ENCODE results near the gene COG5. TPM values are rescaled to one million over a fixed set of nuclear protein-coding genes. Genes with fewer than 3 reads are reported as not detected.

The COG5 gene
- total and polyA plus RNA-seq, 3 donors from 2014 or later = 27.1 to 76.1 (median 70.6) TPM

GRCh38 chr7:107187774-107188173 is 375.9 kb downstream of the COG5 start:
- H3K4me1 ChIP-seq = no peaks in the 10 kb centered on the region
- no peak for DNase-seq
- no peaks in the 10 kb centered on the region for H3K36me3 ChIP-seq (ENCODE audit: low read depth, missing control alignments)
- TF ChIP-seq POLR2A (IDR thresholded peaks at IDR 0.05) (no peak), CTCF (IDR thresholded peaks at IDR 0.05) (no peak)
- 91 to 95% methylated on average over 2 of the region's 2 CpGs for WGBS, 2 donors
- intact Hi-C loops (cut with DNase I; ENCODE audit: low total_unique reads) = no loop called here
- H3K9me3 ChIP-seq = no peaks in the 10 kb centered on the region
- no peak overlapping the region for H3K27ac ChIP-seq
- no peaks in the 10 kb centered on the region for H3K27me3 ChIP-seq
- no peak overlapping the region for H3K4me3 ChIP-seq

GRCh38 chr7:107186240-107186639 is 377.5 kb downstream of the COG5 start:
- no peak for TF ChIP-seq POLR2A (IDR thresholded peaks at IDR 0.05)
- no peak for TF ChIP-seq CTCF (IDR thresholded peaks at IDR 0.05)
- Histone ChIP-seq H3K36me3 (ENCODE audit: low read depth, missing control alignments) (no peaks in the 10 kb centered on the region), H3K27ac (no peak overlapping the region), H3K4me1 (no peaks in the 10 kb centered on the region), H3K4me3 (no peak overlapping the region), H3K27me3 (no peaks in the 10 kb centered on the region), H3K9me3 (no peaks in the 10 kb centered on the region)
- intact Hi-C loops (cut with DNase I; ENCODE audit: low total_unique reads) = no loop called here
- no peak for DNase-seq
- WGBS, 2 donors = 94 to 95% methylated on average over 4 of the region's 4 CpGs

DNA sequence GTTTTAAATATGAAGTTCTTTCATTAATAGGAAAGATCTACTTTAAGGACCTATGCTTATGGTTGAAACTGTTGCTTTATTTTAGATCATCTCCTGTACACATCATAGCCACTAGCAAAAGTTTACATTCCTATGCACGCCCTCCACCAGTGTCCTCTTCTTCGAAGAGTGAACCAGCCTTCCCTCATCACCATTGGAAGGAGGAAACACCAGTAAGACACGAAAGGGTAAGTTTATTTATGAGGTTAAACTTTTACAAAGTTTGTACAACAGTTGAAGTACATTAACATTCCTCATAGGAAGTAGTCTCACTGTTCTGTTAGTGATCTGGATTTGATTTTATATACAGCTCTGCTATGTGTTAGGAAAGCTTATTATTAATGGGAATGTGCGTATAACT is 378.0 kb downstream of the COG5 start:
- no peak for DNase-seq
- WGBS, 2 donors = 78 to 94% methylated on average over 4 of the region's 4 CpGs
- intact Hi-C loops (cut with DNase I; ENCODE audit: low total_unique reads) = no loop called here
- TF ChIP-seq POLR2A (IDR thresholded peaks at IDR 0.05) = no peak
- no peak for TF ChIP-seq CTCF (IDR thresholded peaks at IDR 0.05)
- Histone ChIP-seq H3K9me3 (no peaks in the 10 kb centered on the region), H3K27ac (no peak overlapping the region), H3K4me3 (no peak overlapping the region), H3K27me3 (no peaks in the 10 kb centered on the region), H3K4me1 (no peaks in the 10 kb centered on the region), H3K36me3 (ENCODE audit: low read depth, missing control alignments) (no peaks in the 10 kb centered on the region)

DNA sequence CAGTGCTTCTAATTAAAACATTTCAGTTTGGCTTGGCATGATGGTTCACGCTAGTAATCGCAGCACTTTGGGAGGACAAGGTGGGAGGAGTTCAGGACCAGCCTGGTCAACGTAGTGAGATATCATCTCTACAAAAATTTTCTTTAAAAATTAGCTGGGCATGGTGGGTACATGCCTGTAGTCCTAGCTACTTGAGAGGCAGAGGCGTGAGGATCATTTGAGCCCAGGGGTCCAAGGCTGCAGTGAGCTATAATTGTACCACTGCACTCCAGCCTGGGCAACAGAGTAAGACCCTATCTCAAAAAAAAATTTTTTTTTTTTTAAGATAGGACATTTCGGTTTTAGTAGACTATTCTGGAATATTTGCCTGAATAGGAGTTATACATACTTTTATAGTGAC is 382.5 kb downstream of the COG5 start:
- Histone ChIP-seq H3K36me3 (ENCODE audit: low read depth, missing control alignments) (no peaks in the 10 kb centered on the region), H3K27me3 (no peaks in the 10 kb centered on the region), H3K27ac (no peak overlapping the region), H3K4me1 (no peaks in the 10 kb centered on the region), H3K9me3 (no peaks in the 10 kb centered on the region), H3K4me3 (no peak overlapping the region)
- no peak for TF ChIP-seq CTCF (IDR thresholded peaks at IDR 0.05)
- TF ChIP-seq POLR2A (IDR thresholded peaks at IDR 0.05) = no peak
- no peak for DNase-seq
- 87% methylated on average over 5 of the region's 5 CpGs for WGBS, 2 donors
- intact Hi-C loops (cut with DNase I; ENCODE audit: low total_unique reads) = no loop called here

GRCh38 chr7:107180378-107180777 is 383.3 kb downstream of the COG5 start:
- 42 to 55% methylated on average over 1 of the region's 1 CpG for WGBS, 2 donors
- H3K9me3 ChIP-seq = no peaks in the 10 kb centered on the region
- TF ChIP-seq CTCF (IDR thresholded peaks at IDR 0.05) (no peak), POLR2A (IDR thresholded peaks at IDR 0.05) (no peak)
- no peaks in the 10 kb centered on the region for H3K4me1 ChIP-seq
- no peak overlapping the region for H3K27ac ChIP-seq
- no peak overlapping the region for H3K4me3 ChIP-seq
- H3K27me3 ChIP-seq = no peaks in the 10 kb centered on the region
- no peak for DNase-seq
- intact Hi-C loops (cut with DNase I; ENCODE audit: low total_unique reads) = no loop called here
- no peaks in the 10 kb centered on the region for H3K36me3 ChIP-seq (ENCODE audit: low read depth, missing control alignments)
